C4-2B (cell line): ENCODE measurements around the gene C19orf33.

Experiments
- H3K27ac ChIP-seq: fragments of 450-650 bp; 2 replicates; pipeline ENCODE4 v1.5.1; 2017
- CTCF ChIP-seq: fragments of 450-650 bp; conservative IDR thresholded peaks from 2 replicates; pipeline ENCODE4 v1.5.1; 2017; ENCODE audit warnings: mild to moderate bottlenecking
- ZFX ChIP-seq: fragments of 450-650 bp; IDR thresholded peaks from 2 replicates; pipeline ENCODE4 v1.6.1; 2017

The C19orf33 gene

GRCh38 chr19:38320969-38321339, 16.9 kb downstream of the C19orf33 start:
- no peak overlapping the region for H3K27ac ChIP-seq
- TF ChIP-seq ZFX: no peak
- no peak for TF ChIP-seq CTCF

GRCh38 chr19:38321646-38322196, 17.7 kb downstream of the C19orf33 start:
- TF ChIP-seq CTCF (no peak), ZFX (no peak)
- no peak overlapping the region for H3K27ac ChIP-seq

- H3K27ac ChIP-seq: no peak overlapping the region
- no peak for TF ChIP-seq CTCF
- no peak for TF ChIP-seq ZFX
Observed at GRCh38 chr19:38323291-38323690, 19.2 kb downstream of the C19orf33 start.

GRCh38 chr19:38324431-38324830, 20.4 kb downstream of the C19orf33 start:
- TF ChIP-seq ZFX (no peak), CTCF (no peak)
- no peak overlapping the region for H3K27ac ChIP-seq

GRCh38 chr19:38326591-38326990, 22.5 kb downstream of the C19orf33 start:
- TF ChIP-seq ZFX (no peak), CTCF (no peak)
- H3K27ac ChIP-seq: no peak overlapping the region

GRCh38 chr19:38329651-38330050, 25.6 kb downstream of the C19orf33 start:
- TF ChIP-seq ZFX (no peak), CTCF (no peak)
- no peak overlapping the region for H3K27ac ChIP-seq

- TF ChIP-seq CTCF (no peak), ZFX (no peak)
- no peak overlapping the region for H3K27ac ChIP-seq
Observed at GRCh38 chr19:38331728-38332127, 27.7 kb downstream of the C19orf33 start.
